Right forelimb (tissue), 1 donor: ENCODE measurements around the gene RIOX2.

Experiments
- DNase-seq: peaks from one replicate; pipeline ENCODE4 v3.0.0-alpha.2; 2018

RIOX2 gene

GRCh38 chr3:97988784-97989568 lies 16.7 kb upstream of the RIOX2 start:
- DNase-seq = no peak

- no peak for DNase-seq
Observed at GRCh38 chr3:97987306-97987705, 15.1 kb upstream of the RIOX2 start.

DNA sequence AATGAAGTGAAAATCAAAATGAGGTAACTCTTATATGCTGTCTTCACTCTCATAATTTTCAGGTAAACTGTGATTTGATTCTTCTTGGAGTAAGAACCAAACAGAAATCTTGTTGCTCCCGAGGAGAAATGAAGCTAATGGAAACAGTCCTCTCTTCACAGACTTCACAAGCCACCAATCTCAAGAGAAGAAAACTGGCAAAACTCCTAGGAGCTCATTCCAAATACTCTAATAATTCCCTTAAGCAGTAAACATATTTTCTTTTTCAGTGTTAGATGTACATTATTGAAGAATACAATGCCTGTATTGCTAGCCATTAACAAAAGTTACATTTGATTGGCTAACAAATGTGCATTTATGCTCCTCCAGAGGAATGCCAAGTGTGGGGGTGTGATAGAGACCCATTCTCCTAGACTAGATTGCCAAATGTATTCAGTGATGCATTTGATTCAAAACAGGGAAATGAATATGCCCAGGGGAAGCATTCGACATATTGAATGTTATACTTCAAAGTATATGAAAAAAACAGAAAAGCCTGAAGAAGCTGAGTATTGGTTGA lies 11.8 kb upstream of the RIOX2 start:
- no peak for DNase-seq

- DNase-seq = no peak
Observed at GRCh38 chr3:97981886-97982285, 9.7 kb upstream of the RIOX2 start.

DNA sequence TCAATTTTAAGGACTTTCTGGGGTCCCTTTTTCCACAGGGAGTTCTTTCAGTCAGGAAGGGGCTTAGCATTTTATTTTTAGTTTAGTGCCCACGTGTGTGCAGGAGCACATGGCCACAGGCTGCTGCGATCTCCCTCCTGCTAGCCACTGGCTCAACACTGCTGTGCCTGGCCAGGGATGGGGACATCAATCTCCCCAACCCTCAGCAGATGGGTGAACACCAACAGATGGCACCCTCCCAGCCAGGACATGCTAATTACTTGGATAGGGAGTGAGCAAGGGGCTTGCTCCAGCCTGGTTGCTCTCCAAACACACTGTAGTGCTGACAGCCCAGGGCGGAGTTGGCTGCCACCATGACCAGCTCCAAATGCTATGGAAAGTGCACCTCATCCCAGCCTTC lies 7.4 kb upstream of the RIOX2 start:
- no peak for DNase-seq

DNA sequence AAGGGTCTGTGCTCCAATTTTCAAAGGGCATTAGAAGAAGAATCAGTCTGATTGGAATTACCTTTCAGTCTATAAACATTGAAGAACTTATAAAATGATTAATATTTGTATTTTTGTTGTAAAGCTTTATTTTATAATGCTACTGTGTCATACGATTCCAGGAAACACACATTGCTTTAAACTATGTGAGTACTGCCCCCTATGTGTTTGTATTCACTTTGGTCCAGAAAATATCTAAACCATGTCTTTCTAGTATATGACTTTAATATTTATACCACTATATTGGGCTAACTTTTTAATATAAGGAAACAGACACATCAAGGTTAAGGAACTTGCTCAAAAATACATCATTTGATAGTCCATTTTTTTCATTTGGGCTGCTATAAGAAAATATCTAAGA lies 3.2 kb upstream of the RIOX2 start:
- DNase-seq = no peak

DNA sequence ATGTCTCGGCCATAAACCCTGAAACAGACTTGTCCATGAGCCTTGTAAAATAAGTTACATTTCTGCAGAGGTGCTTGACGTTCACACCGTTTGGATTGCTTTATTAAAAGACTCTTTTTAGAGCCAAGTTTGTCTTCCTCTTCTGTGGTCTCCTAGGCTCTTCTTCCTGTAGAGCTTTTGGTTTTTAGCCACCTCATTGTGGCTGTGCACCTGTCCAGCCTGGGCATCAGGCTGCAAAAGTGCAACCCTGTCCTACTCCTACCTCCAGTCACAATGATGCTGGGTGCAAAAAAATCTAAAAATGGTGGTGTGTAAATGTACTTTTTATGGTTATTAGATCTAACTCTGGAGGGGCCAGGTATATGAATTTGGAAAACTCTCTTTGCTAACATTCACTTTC lies 2.8 kb upstream of the RIOX2 start:
- no peak for DNase-seq

DNA sequence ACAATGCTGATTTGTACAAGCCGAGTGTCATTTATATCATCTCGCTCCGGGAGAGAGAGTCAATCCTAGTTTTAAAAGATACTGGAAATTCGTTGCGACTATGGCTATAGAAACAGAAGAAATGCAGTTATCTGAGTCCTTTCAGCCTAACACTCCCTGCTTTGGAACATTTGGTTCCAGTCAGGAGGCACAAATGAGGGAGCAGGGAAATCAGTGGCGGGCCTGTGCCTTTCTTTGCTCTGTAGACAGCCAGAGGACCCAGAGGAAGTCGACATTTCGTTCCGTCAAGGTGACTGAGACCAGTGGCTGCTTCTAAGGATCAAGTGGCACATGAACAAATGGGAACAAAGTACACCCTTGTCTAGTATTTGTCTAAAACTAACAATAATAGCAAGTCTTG lies 745 bp upstream of the RIOX2 start:
- no peak for DNase-seq

- DNase-seq = no peak
Observed at GRCh38 chr3:97970956-97971620, 1.1 kb downstream of the RIOX2 start.

DNA sequence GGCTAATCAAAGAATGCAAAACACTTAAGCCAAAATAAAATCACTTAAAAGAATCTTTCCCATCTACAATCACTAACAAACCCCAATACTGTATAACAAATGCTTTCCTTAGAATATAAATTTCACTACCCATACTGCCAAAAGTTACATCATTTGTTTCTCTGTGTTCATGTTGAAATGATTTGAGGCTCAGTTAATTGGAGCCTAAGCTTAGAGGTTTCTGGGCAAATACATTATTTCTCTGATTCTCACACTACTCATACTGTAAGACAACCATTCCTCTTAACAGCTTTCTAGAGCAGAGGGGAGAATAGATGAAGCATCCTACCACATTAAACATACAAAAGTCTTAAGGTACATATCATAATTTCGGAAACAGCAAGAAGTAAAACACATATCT lies 2.1 kb downstream of the RIOX2 start:
- no peak for DNase-seq

- DNase-seq = no peak
Observed at GRCh38 chr3:97969541-97969940, 2.7 kb downstream of the RIOX2 start.

DNA sequence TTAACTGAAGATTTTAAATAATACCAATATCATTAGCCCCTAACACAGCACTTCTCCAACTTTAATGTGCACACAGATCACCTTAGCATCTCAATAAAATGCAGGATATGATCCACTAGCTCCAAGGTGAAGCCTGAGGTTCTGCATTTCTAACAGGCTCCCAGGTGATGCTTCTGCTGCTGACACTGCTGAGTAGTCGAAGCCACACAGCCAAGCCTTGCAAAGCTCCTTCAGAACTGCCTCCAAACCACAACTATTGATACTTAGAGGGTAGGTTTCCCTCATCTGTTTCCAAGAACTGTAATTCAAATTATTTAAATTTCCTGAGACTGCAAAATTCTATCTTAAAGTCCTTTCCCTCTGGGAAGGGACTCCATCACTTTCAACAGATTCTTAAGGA lies 3.9 kb downstream of the RIOX2 start:
- no peak for DNase-seq

DNA sequence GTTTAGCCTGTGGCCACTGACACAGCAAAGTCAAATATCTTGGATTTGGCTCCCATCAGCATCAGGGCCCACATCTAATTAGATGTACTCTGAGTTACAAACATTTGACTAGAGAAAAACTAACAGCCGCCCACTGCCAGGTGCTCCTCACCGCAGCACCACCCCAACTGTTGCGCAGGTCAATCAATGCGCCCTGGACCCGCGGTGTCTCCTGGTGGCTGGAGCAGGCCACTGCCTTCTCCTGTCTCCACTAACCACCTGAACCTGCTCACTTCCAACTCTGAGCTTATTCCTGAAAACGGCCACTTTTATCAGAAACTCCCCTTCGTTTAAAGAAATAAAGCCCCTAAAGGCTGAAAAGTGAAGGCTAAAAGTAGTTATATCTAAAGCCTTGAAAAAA lies 4.3 kb downstream of the RIOX2 start:
- DNase-seq = no peak

DNA sequence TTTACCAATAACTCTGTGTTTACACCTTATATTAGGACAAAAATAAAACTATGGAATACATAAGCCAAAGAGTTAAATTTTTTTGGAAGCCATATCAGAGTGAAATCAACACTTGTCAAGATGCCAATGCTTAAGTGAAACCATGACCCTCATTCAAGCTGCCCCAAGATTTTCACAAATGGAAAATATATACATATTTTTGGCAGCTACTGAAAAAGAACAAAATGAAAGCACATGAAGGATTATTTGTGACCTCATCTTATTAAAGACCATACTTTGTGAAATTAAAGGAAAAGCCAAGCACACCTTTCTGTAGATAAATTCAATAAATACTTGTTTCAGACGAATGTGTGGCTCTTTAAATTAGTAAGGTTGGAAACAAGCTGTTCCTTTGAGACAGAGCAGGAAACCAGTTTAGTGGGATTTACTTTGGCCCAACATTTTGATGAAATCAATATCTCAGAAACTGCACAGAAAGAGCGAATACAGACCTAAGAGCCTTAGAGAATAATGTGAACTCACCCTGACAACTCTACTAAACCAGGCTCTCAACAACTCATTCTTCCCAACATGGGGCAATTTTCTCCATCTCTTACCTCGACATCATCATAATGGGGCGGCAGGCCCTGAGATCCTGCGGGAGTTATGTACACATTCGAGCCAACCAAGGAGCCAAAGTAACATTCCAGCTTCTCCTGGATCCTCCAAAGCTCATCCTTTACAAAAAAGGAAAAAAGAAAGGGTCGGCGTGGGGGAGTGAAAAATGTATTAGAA lies 11.1 kb downstream of the RIOX2 start:
- DNase-seq = peak; percentile 58

- DNase-seq = no peak
Observed at GRCh38 chr3:97960551-97960950, 11.7 kb downstream of the RIOX2 start.

DNA sequence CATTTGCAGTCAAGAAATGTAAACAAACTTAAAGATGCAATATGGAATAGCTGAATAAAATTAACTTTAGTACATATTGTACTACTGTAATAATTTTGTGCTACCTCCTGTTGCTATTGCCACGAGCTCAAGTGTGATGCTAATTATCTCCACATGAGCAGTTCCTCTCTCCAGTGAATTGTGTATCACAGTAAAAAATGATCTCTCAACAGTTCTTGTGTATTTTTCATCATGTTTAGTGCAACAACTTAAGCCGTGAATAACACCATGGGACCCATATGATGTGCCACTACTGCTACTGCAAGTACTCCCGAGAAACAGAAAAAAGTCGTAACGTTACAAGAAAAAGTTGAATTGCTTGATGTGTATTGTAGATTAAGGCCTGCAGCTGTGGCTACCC lies 12.4 kb downstream of the RIOX2 start:
- DNase-seq = no peak

- no peak for DNase-seq
Observed at GRCh38 chr3:97958796-97959195, 13.4 kb downstream of the RIOX2 start.

GRCh38 chr3:97958396-97958795 lies 13.8 kb downstream of the RIOX2 start:
- no peak for DNase-seq

DNA sequence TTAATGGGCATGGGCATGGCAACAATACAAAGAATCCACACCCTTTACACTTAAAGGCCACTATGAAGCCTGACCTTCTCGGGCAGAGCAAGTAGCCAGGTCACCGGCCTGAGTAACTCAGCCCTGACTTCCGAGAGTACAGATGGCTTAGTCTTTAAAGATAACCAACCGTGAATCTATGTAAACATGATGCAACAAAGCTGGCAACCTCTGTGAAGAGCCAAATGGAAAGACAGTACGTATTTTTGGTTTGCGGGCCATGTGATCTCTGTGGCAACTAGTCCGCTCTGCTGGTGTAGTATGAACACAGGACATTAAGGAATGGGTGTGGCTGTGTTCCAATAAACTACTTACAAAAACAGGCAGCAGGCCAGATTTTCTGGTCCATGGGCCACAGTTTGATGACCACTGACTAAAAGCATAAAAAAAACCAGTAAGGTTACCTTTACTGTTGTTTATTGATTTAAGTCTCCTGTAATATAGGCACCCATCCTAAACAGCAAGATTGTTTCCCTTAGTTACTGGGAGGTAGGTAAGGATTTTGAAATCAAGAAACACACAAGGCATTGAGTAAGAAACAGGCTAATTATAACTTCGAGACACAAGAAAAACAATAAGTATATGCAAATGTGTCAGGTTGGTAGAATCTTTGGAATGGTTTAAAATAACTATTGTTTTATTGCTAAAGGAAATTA lies 14.5 kb downstream of the RIOX2 start:
- DNase-seq = no peak

DNA sequence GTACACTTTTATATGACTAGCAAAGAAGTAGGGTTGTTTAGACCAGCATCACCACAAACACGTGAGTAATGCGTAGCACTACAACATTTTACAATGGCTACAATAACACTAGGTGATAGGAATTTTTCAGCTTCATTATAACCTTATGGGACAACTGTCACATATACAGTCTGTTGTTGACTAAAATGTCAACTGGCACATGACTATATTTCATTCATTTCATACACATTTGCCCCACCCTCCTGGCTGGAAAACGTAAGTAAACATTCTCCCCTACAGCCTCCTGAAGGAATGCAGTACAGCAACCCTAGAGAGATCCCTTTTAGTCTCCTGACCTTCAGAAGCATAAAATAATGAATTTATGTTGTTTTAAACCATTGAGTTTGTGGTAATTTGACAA lies 16.2 kb downstream of the RIOX2 start:
- no peak for DNase-seq

GRCh38 chr3:97954228-97954827 lies 17.9 kb downstream of the RIOX2 start:
- no peak for DNase-seq

GRCh38 chr3:97952872-97953271 lies 19.4 kb downstream of the RIOX2 start:
- no peak for DNase-seq

DNA sequence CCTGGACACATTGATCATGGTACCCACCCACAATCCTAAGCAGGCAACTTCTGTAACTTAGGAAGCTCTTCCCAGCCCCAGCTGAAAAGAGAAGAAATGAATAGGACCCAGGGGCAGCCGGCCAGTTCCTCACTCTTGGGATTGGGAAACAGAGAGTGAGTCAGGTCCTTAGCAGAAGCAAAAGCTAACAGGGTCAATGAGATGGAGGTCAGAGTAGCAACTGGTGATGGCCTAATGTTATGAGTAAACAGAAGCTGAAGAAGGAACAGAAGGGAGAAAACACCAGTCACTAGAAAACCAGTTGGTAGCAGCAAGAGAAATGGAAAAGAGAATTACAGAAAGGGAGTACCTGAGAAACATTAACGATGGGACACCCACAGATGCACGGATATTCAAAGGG lies 20.0 kb downstream of the RIOX2 start:
- no peak for DNase-seq
